HG03439 (cell line): ENCODE measurements around the gene SPATS2.
A peak's percentile ranks its signal among the peaks of the same experiment; 100 is the strongest.
"Not testable (repeated sequence)": the region's sequence is repeated elsewhere in the genome, so short reads cannot be mapped to it uniquely, and the experiment has no call there.

Experiments
- ATAC-seq: cut with Tn5 transposase; IDR thresholded peaks from one replicate; pipeline ENCODE4 v1.9.1; 2021; ENCODE audit warnings: mild to moderate bottlenecking, moderate library complexity; ENCODE audit not compliant: unreplicated experiment

The SPATS2 gene

GRCh38 chr12:49367381-49368239 lies at the start of gene SPATS2:
TSS of gene SPATS2 (plus strand) at chr12:49367462. CDS start at chr12:49461013, 93,551 bp downstream.
- no peak for ATAC-seq

GRCh38 chr12:49320411-49321103 lies 46.7 kb upstream of the SPATS2 start:
- ATAC-seq = not testable (repeated sequence)

- ATAC-seq = no peak
Measured at GRCh38 chr12:49322367-49322707, 44.9 kb upstream of the SPATS2 start.

- ATAC-seq = peak; percentile 98
Measured at GRCh38 chr12:49322708-49323523, 44.3 kb upstream of the SPATS2 start, which contains the start of gene TROAP. TSS of gene TROAP (plus strand) at chr12:49323255. CDS start at chr12:49323609, 354 bp downstream.

DNA sequence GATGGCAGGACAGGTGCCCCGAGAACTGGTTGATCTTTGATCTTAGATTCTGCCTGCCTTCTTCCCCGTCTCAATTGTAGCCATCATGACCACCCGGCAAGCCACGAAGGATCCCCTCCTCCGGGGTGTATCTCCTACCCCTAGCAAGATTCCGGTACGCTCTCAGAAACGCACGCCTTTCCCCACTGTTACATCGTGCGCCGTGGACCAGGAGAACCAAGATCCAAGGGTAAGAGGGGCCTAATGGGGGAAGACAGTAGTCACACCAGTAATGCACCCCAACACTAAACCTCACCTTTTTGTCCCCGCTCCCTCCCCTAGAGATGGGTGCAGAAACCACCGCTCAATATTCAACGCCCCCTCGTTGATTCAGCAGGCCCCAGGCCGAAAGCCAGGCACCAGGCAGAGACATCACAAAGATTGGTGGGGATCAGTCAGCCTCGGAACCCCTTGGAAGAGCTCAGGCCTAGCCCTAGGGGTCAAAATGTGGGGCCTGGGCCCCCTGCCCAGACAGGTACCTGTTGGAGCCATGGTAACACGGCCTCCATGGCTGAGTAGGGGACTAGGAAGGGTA lies 43.7 kb upstream of the SPATS2 start:
- no peak for ATAC-seq

GRCh38 chr12:49325606-49326005 lies 41.7 kb upstream of the SPATS2 start:
- no peak for ATAC-seq

DNA sequence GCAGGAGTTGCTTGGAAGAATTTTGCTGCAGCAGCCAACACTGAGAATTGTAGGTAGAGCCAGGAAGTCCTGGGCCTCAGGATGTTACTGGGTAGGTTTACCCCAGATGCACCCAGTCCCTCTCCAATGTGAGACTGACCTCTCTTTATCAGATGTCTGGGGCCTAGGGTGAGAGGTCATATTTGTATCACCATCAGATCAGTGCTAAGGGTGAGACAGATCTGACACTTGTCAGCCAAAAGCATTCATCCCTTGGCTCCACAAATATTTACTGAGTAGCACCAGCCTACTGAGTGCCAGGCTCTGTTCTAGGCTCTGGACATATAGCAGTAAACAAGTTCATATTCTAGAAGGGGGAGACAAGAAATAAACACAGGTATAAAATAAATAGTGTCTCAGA lies 39.9 kb upstream of the SPATS2 start:
- ATAC-seq = no peak

- ATAC-seq = no peak
Measured at GRCh38 chr12:49327887-49328286, 39.4 kb upstream of the SPATS2 start.

- ATAC-seq = no peak
Measured at GRCh38 chr12:49328816-49329215, 38.4 kb upstream of the SPATS2 start.

DNA sequence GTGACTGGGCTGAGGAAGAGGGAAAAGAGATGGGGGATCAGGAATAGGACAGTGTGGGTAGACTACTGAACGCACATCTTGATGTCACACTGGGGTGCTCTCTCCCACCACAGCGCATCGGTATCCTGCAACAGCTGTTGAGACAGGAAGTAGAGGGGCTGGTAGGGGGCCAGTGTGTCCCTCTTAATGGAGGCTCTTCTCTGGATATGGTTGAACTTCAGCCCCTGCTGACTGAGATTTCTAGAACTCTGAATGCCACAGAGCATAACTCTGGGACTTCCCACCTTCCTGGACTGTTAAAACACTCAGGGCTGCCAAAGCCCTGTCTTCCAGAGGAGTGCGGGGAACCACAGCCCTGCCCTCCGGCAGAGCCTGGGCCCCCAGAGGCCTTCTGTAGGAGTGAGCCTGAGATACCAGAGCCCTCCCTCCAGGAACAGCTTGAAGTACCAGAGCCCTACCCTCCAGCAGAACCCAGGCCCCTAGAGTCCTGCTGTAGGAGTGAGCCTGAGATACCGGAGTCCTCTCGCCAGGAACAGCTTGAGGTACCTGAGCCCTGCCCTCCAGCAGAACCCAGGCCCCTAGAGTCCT lies 37.1 kb upstream of the SPATS2 start:
- no peak for ATAC-seq

GRCh38 chr12:49330631-49331379 lies 36.5 kb upstream of the SPATS2 start:
- no peak for ATAC-seq

DNA sequence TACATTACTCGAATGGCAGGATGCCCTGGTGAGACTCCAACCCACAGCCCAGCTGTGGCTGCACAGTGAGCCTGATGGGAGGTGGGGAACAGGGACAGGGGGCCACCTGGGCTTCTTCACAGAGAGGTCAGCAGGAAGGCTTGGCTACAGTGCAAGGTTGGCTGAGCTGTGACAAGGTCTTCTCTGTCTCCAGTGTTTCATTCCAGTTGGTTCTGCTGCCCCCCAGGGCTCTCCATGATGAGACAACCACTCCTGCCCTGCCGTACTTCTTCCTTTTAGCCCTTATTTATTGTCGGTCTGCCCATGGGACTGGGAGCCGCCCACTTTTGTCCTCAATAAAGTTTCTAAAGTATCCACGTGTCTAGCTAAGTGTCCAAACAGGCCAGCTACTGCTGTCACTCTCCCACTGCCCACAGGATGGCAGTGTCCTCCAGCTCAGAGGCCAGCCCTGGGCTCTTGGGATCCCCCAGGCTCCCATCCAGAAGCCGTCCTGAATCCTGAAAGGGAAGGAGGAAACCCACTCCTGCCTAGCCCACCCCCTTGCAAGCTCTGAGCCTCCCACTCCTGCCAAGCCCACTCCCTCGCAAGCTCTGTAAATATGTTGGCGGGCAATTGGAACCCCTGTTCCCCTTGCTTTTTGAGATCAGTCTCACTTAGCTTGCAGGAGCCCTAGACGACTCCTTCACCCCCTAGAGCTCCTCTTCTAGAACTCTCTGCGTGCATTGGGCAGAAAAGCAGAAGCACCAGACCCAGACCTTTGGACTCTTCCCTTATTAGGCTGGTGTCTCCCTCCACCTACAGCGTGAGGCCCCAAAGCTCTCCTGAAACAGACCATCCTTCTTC lies 35.7 kb upstream of the SPATS2 start:
- ATAC-seq = no peak

GRCh38 chr12:49332441-49332861 lies 34.8 kb upstream of the SPATS2 start:
- no peak for ATAC-seq

GRCh38 chr12:49332891-49333371 lies 34.3 kb upstream of the SPATS2 start:
- ATAC-seq = no peak

- ATAC-seq = not testable (repeated sequence)
Measured at GRCh38 chr12:49333778-49334177, 33.5 kb upstream of the SPATS2 start.

DNA sequence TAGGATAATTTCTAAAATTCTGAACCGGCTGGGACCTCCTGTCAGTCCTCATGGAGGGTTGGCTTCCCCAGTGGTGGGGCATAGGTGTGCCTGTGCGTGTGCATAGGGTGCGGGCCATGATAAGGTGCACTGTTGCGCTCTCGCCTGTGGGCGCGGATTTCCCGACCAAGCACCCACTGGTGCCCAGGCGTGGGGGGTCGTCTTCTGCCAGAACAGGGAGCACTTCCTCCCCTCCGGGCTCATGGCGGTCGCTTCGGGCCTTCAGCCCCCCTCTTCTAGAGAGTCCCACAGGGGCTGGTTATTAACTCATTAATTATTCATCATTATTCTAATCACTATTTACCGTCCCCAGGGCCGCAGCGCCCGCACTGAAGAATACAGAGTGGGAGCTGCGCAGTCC lies 33.0 kb upstream of the SPATS2 start:
- ATAC-seq = no peak

DNA sequence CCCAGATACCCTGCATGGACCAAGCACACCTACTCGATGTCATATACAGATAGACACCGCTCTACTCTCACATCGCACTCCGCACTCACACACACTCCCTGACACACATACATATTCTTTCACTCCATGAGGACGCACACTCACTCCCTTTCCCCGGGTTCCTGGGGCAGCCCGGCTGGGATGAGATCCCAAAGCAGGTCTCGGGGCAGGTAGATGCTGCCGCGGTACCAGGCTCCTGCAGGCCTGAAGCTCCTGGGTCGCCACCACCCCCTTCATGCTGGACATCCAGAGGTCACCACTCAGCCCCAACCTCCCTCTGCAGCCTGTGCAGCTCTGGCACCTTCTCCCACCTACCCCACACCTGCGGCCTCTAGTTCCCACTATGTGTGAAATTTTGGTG lies 32.6 kb upstream of the SPATS2 start:
- ATAC-seq = no peak

GRCh38 chr12:49335118-49335954 lies 31.9 kb upstream of the SPATS2 start:
- ATAC-seq = no peak
